Lower lobe of right lung (tissue), 2 donors: ENCODE measurements around the gene STOM. TPM values are rescaled to one million over a fixed set of nuclear protein-coding genes. Genes with fewer than 3 reads are reported as not detected.

ENCODE experiments used
- ATAC-seq, 2 donors: fragments of 200-7000 bp; cut with Tn5 transposase; one replicate each; pipeline ENCODE4 v1.9.1; 2020 to 2022; ENCODE audit warnings: mild to moderate bottlenecking in 2 of 2, moderate library complexity in 2 of 2
- DNase-seq: peaks from one replicate; pipeline ENCODE4 v3.0.0-alpha.2; 2020
- H3K27ac ChIP-seq: fragments of 200-600 bp; one replicate; pipeline ENCODE4 v1.8.0; 2022
- H3K27me3 ChIP-seq: fragments of 200-600 bp; one replicate; pipeline ENCODE4 v1.8.0; 2022; ENCODE audit warnings: low read depth
- H3K36me3 ChIP-seq: fragments of 200-600 bp; one replicate; pipeline ENCODE4 v1.8.0; 2022; ENCODE audit warnings: mild to moderate bottlenecking
- H3K4me1 ChIP-seq: fragments of 200-600 bp; one replicate; pipeline ENCODE4 v1.8.0; 2022
- H3K4me3 ChIP-seq: fragments of 200-600 bp; one replicate; pipeline ENCODE4 v1.8.0; 2022; ENCODE audit warnings: mild to moderate bottlenecking
- H3K9me3 ChIP-seq: fragments of 200-600 bp; one replicate; pipeline ENCODE4 v1.8.0; 2022
- CTCF ChIP-seq: fragments of 200-600 bp; IDR thresholded peaks from one replicate; pipeline ENCODE4 v1.8.0; 2022; ENCODE audit warnings: antibody characterized with exemption, mild to moderate bottlenecking
- intact Hi-C: fragments of 100-400 bp; cut with DNase I; formaldehyde crosslinking; loops from one replicate; pipeline ENCODE4 v1.11.0; 2022
- total RNA-seq: library from RNA; stranded (reverse); fragmentation: NEBNext Ultra II Directional; extraction: Animal tissue kit (Norgen Biotek cat#: 25700); gene quantifications from one replicate; pipeline ENCODE4 v1.2.1, GENCODE V29; 2021
- donor health status: DM: no; HTN: yes; CAD: no; lungs with severe emphysema.

Gene STOM
- total RNA-seq, 1 donor from 2014 or later, result 479 TPM

- H3K27ac ChIP-seq, result peak overlapping the region; percentile 27
- intact Hi-C loops, result no loop called here
- no peak overlapping the region for H3K4me3 ChIP-seq
- no peaks in the 10 kb centered on the region for H3K9me3 ChIP-seq
- H3K4me1 ChIP-seq, result peaks cover 74% of the 10 kb centered on the region
- H3K36me3 ChIP-seq, result peaks cover 97% of the 10 kb centered on the region
- no peak for TF ChIP-seq CTCF
- no peaks in the 10 kb centered on the region for H3K27me3 ChIP-seq
- ATAC-seq (peak in 1 of 2 donors; percentile 26), DNase-seq (no peak)
These were observed 25.9 kb downstream of the STOM start for GRCh38 chr9:121344184-121344583.

GRCh38 chr9:121340676-121341392 lies 29.2 kb downstream of the STOM start:
- H3K27ac ChIP-seq, result no peak overlapping the region
- no peaks in the 10 kb centered on the region for H3K27me3 ChIP-seq
- peaks cover 47% of the 10 kb centered on the region for H3K4me1 ChIP-seq
- H3K9me3 ChIP-seq, result no peaks in the 10 kb centered on the region
- DNase-seq (no peak), ATAC-seq (no peak)
- intact Hi-C loops, result no loop called here
- H3K4me3 ChIP-seq, result no peak overlapping the region
- no peak for TF ChIP-seq CTCF
- peaks cover 96% of the 10 kb centered on the region for H3K36me3 ChIP-seq

GRCh38 chr9:121339437-121339836 lies 30.6 kb downstream of the STOM start:
- Histone ChIP-seq H3K27ac (no peak overlapping the region), H3K4me3 (no peak overlapping the region), H3K4me1 (peaks cover 33% of the 10 kb centered on the region), H3K9me3 (no peaks in the 10 kb centered on the region), H3K36me3 (peaks cover 87% of the 10 kb centered on the region), H3K27me3 (no peaks in the 10 kb centered on the region)
- ATAC-seq (no peak), DNase-seq (no peak)
- no peak for TF ChIP-seq CTCF
- intact Hi-C loops, result no loop called here

DNA sequence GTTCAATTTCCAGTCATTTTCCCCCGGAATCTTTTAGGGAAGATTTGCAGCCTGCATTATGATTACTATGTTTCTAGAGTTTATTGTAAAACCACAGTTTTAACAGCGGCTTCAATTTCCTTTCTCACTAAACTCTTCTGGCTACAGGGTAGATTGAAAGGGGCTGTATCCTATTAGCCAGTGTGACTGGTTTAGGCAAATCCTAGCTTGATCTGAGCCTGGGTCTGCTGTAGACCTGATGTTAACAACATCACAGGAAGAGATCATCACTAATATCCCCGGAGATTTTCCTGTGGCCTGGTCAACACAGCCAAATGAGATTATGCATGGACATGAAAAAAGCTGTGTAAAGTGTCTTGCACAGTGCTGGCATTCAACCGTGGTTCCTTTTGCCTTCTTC lies 33.4 kb downstream of the STOM start:
- Histone ChIP-seq H3K4me3 (no peak overlapping the region), H3K36me3 (peaks cover 87% of the 10 kb centered on the region), H3K27ac (no peak overlapping the region), H3K4me1 (peaks cover 34% of the 10 kb centered on the region), H3K9me3 (no peaks in the 10 kb centered on the region), H3K27me3 (no peaks in the 10 kb centered on the region)
- intact Hi-C loops, result no loop called here
- no peak for DNase-seq
- no peak for ATAC-seq
- TF ChIP-seq CTCF, result no peak

DNA sequence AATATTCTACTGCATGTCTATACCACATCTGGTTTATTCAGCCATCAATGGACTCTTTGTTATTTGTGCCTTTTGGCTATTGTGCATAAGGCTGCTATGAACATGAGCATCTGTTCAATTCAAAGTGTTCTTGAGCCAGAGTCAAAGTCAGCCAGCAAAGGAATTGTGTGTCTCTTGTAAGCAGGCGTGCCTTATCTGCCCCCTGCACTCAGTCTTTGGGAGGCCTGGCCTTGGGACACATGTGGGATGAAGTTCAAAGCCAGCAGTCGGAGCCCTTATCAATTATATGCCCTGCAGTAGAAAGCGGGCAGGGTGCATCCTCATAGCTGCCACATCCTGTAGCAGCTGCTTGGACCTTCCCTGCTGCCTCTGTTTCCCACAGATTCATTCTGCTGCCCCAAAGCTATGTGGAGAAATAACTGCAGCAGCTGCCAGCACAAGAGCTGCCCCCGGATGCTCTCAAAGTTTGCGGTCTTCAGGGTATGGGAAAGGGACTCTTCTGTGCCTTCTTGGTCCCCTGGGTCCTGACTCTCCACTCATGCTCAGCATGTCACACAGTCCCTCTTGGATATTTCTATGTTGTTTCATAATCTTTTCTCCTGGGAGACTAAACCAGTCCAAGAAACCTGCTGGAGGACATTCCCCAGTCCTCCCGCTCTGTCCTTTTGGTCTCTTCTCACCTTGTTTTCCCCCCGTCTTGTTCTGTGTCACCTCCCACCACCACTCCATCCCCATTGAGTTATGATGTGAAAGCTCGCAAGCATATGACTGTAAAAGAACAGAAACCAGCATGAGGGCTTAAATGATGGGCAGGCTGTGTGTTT lies 35.9 kb downstream of the STOM start:
- no peak overlapping the region for H3K4me3 ChIP-seq
- H3K36me3 ChIP-seq, result peaks cover 87% of the 10 kb centered on the region
- no peaks in the 10 kb centered on the region for H3K9me3 ChIP-seq
- TF ChIP-seq CTCF, result no peak
- no peak overlapping the region for H3K27ac ChIP-seq
- ATAC-seq (peak in 1 of 2 donors; percentile 9), DNase-seq (no peak)
- peaks cover 25% of the 10 kb centered on the region for H3K4me1 ChIP-seq
- intact Hi-C loops, result no loop called here
- H3K27me3 ChIP-seq, result no peaks in the 10 kb centered on the region
